Stimulated activated CD8-positive, alpha-beta memory T cell treated with anti-CD3 and anti-CD28 coated beads, Interleukin-2, amount 100 ng/mL, for 48 hours (primary cell): ENCODE data around the gene HOXA3.

Experiments
- DNase-seq, 2 donors: peaks; one replicate each; pipeline ENCODE4 v3.0.0-alpha.2; 2020; ENCODE audit warnings: low read depth in 2 of 2

The HOXA3 gene

GRCh38 chr7:27091941-27092818, 60.2 kb downstream of the HOXA3 start:
- DNase-seq: no peak

GRCh38 chr7:27091105-27091504, 61.3 kb downstream of the HOXA3 start:
- DNase-seq: no peak

- no peak for DNase-seq
These were observed 64.1 kb downstream of the HOXA3 start for GRCh38 chr7:27088002-27088922.

GRCh38 chr7:27083646-27084045, 68.7 kb downstream of the HOXA3 start:
- DNase-seq: no peak

GRCh38 chr7:27082171-27082570, 70.2 kb downstream of the HOXA3 start:
- no peak for DNase-seq

GRCh38 chr7:27080844-27081436, 71.4 kb downstream of the HOXA3 start:
- DNase-seq: no peak

GRCh38 chr7:27079234-27079975, 73.0 kb downstream of the HOXA3 start:
- no peak for DNase-seq

GRCh38 chr7:27078616-27079233, 73.7 kb downstream of the HOXA3 start:
- DNase-seq: no peak

- DNase-seq: no peak
These were observed 79.3 kb downstream of the HOXA3 start for GRCh38 chr7:27073076-27073475.

GRCh38 chr7:27071622-27072390, 80.6 kb downstream of the HOXA3 start:
- no peak for DNase-seq

- no peak for DNase-seq
These were observed 84.1 kb downstream of the HOXA3 start for GRCh38 chr7:27068259-27068658.

- DNase-seq: no peak
These were observed 86.2 kb downstream of the HOXA3 start for GRCh38 chr7:27066148-27066547.

GRCh38 chr7:27065709-27066108, 86.7 kb downstream of the HOXA3 start:
- no peak for DNase-seq

GRCh38 chr7:27064661-27065060, 87.7 kb downstream of the HOXA3 start:
- no peak for DNase-seq

GRCh38 chr7:27064159-27064558, 88.2 kb downstream of the HOXA3 start:
- no peak for DNase-seq

GRCh38 chr7:27062946-27063345, 89.4 kb downstream of the HOXA3 start:
- no peak for DNase-seq
